AG04449 (cell line): ENCODE data around the gene STK4.

Experiments used
- CTCF ChIA-PET: fragments of 350-600 bp; formaldehyde crosslinking; extraction: SDS; loops from one replicate; lab custom pipeline; 2021; ENCODE audit warnings: antibody characterized with exemption; lab: Yijun Ruan, JAX
- POLR2A ChIA-PET: fragments of 400-600, 350-600 bp; formaldehyde crosslinking; extraction: SDS; loops from one replicate; lab custom pipeline; 2020; ENCODE audit warnings: antibody characterized with exemption, inconsistent platforms; lab: Yijun Ruan, JAX
- DNase-seq: peaks from one replicate; pipeline ENCODE4 v3.0.0-alpha.2; 2010; ENCODE audit warnings: low read depth, low spot score
- H3K4me3 ChIP-seq: 2 replicates; pipeline ENCODE4 v1.5.1; 2011; ENCODE audit warnings: low read depth, mild to moderate bottlenecking, control low read depth, low read length
- CTCF ChIP-seq: IDR thresholded peaks from one replicate; pipeline ENCODE4 v1.5.1; 2011; ENCODE audit warnings: mild to moderate bottlenecking, moderate library complexity, low read length, control low read depth, inconsistent platforms; ENCODE audit not compliant: insufficient read depth; ENCODE audit errors: missing control alignments

Gene STK4

GRCh38 chr20:44979090-44979621 lies 12.8 kb downstream of the STK4 start:
- no peak for DNase-seq
- CTCF ChIA-PET, result interaction anchor here (1.0 to 2.9 kb wide), 4 partner anchors 27 to 116 kb away, joined by 3 to 14 read pairs (median 6); no protein-coding TSS in a partner anchor
- H3K4me3 ChIP-seq, result no peak overlapping the region
- POLR2A ChIA-PET, result no interaction called here
- no peak for TF ChIP-seq CTCF

GRCh38 chr20:44981736-44982406 lies 15.6 kb downstream of the STK4 start:
- no peak overlapping the region for H3K4me3 ChIP-seq
- POLR2A ChIA-PET, result interaction anchor here (0.5 kb wide), 1 partner anchor 9 kb away, joined by 4 read pairs; no protein-coding TSS in a partner anchor
- DNase-seq, result no peak
- CTCF ChIA-PET, result no interaction called here
- TF ChIP-seq CTCF, result no peak

- TF ChIP-seq CTCF, result no peak
- no peak overlapping the region for H3K4me3 ChIP-seq
- DNase-seq, result no peak
- ChIA-PET CTCF (interaction anchor here (0.9 to 1.2 kb wide), 4 partner anchors 12 to 34 kb away, joined by 3 to 4 read pairs (median 4); partner anchors contain the start of genes STK4 and TOMM34), POLR2A (no interaction called here)
These were observed 16.9 kb downstream of the STK4 start for GRCh38 chr20:44983093-44983674.

- ChIA-PET CTCF (interaction anchor here (1.0 to 2.1 kb wide), 2 partner anchors 10 to 22 kb away, joined by 3 to 6 read pairs; no protein-coding TSS in a partner anchor), POLR2A (no interaction called here)
- no peak for DNase-seq
- no peak for TF ChIP-seq CTCF
- no peak overlapping the region for H3K4me3 ChIP-seq
These were observed 22.4 kb downstream of the STK4 start for GRCh38 chr20:44988631-44989171.

- CTCF ChIA-PET, result interaction anchor here (0.8 to 1.9 kb wide), 6 partner anchors 9 to 383 kb away, joined by 3 to 7 read pairs (median 4); no protein-coding TSS in a partner anchor
- DNase-seq, result no peak
- H3K4me3 ChIP-seq, result no peak overlapping the region
- TF ChIP-seq CTCF, result no peak
- POLR2A ChIA-PET, result interaction anchor here (0.7 kb wide), 1 partner anchor 9 kb away, joined by 4 read pairs; no protein-coding TSS in a partner anchor
These were observed 24.1 kb downstream of the STK4 start for GRCh38 chr20:44990425-44990824.
